ENCODE measurements around the gene PLEKHA5. TPM values are rescaled to one million over a fixed set of nuclear protein-coding genes. Genes with fewer than 3 reads are reported as not detected.

PLEKHA5 gene
- total and polyA plus RNA-seq, 2 donors from 2014 or later: 26.6 to 52.9 TPM

- no peak overlapping the region for H3K27ac ChIP-seq (ENCODE audit: low read depth in 2 of 2, low read length in 2 of 2)
- no peaks in the 10 kb centered on the region for H3K9me3 ChIP-seq (ENCODE audit: control insufficient read depth in 2 of 3, insufficient read depth in 1 of 3, low read length in 3 of 3)
- intact Hi-C loops (cut with DNase I): no loop called here
- no peak for FAIRE-seq
- H3K9ac ChIP-seq (ENCODE audit: low read length in 3 of 3): no peak overlapping the region
- peaks cover 6 to 42% (median 10%) of the 10 kb centered on the region in 3 donors for H3K36me3 ChIP-seq (ENCODE audit: control insufficient read depth in 2 of 3, insufficient read depth in 3 of 3, low read length in 3 of 3)
- no peak for TF ChIP-seq CTCF (IDR thresholded peaks at IDR 0.05; ENCODE audit: borderline replicate concordance, extremely low read depth, insufficient read depth)
- H3K4me3 ChIP-seq (ENCODE audit: low read length in 3 of 3): no peak overlapping the region
- no peak for DNase-seq
- H3K4me1 ChIP-seq (ENCODE audit: control insufficient read depth in 2 of 3, insufficient read depth in 2 of 3, low read depth in 1 of 3, low read length in 3 of 3): no peaks in the 10 kb centered on the region
- no peaks in the 10 kb centered on the region for H3K27me3 ChIP-seq (ENCODE audit: control insufficient read depth, insufficient read depth, low read length)
These were observed 221.8 kb downstream of the PLEKHA5 start for GRCh38 chr12:19351346-19351745.

- Histone ChIP-seq H3K9me3 (ENCODE audit: control insufficient read depth in 2 of 3, insufficient read depth in 1 of 3, low read length in 3 of 3) (no peaks in the 10 kb centered on the region), H3K36me3 (ENCODE audit: control insufficient read depth in 2 of 3, insufficient read depth in 3 of 3, low read length in 3 of 3) (peaks cover 3 to 36% (median 12%) of the 10 kb centered on the region in 3 donors), H3K9ac (ENCODE audit: low read length in 3 of 3) (no peak overlapping the region), H3K4me1 (ENCODE audit: control insufficient read depth in 2 of 3, insufficient read depth in 2 of 3, low read depth in 1 of 3, low read length in 3 of 3) (no peaks in the 10 kb centered on the region), H3K27ac (ENCODE audit: low read depth in 2 of 2, low read length in 2 of 2) (no peak overlapping the region), H3K27me3 (ENCODE audit: control insufficient read depth, insufficient read depth, low read length) (no peaks in the 10 kb centered on the region), H3K4me3 (ENCODE audit: low read length in 3 of 3) (no peak overlapping the region)
- no peak for TF ChIP-seq CTCF (IDR thresholded peaks at IDR 0.05; ENCODE audit: borderline replicate concordance, extremely low read depth, insufficient read depth)
- DNase-seq (peak in 2 of 5 donors; percentile 31 to 43), FAIRE-seq (no peak)
- intact Hi-C loops (cut with DNase I): no loop called here
These were observed 240.2 kb downstream of the PLEKHA5 start for GRCh38 chr12:19369691-19370148.

GRCh38 chr12:19373586-19373985 lies 244.1 kb downstream of the PLEKHA5 start:
- DNase-seq (no peak), FAIRE-seq (no peak)
- intact Hi-C loops (cut with DNase I): no loop called here

More at GRCh38 chr12:19373586-19373985, 244.1 kb downstream of the PLEKHA5 start:
- no peaks in the 10 kb centered on the region for H3K9me3 ChIP-seq (ENCODE audit: control insufficient read depth in 2 of 3, insufficient read depth in 1 of 3, low read length in 3 of 3)
- no peaks in the 10 kb centered on the region for H3K27me3 ChIP-seq (ENCODE audit: control insufficient read depth, insufficient read depth, low read length)
- peaks cover 3 to 31% (median 12%) of the 10 kb centered on the region in 3 donors for H3K36me3 ChIP-seq (ENCODE audit: control insufficient read depth in 2 of 3, insufficient read depth in 3 of 3, low read length in 3 of 3)
- H3K27ac ChIP-seq (ENCODE audit: low read depth in 2 of 2, low read length in 2 of 2): no peak overlapping the region
- TF ChIP-seq CTCF (IDR thresholded peaks at IDR 0.05; ENCODE audit: borderline replicate concordance, extremely low read depth, insufficient read depth): no peak
- H3K4me1 ChIP-seq (ENCODE audit: control insufficient read depth in 2 of 3, insufficient read depth in 2 of 3, low read depth in 1 of 3, low read length in 3 of 3): no peaks in the 10 kb centered on the region
- H3K4me3 ChIP-seq (ENCODE audit: low read length in 3 of 3): no peak overlapping the region
- H3K9ac ChIP-seq (ENCODE audit: low read length in 3 of 3): no peak overlapping the region

Data from kidney (tissue), 14 donors.